Transverse colon (tissue), 3 donors: ENCODE measurements around the gene GNG12.

Source experiments
- CTCF ChIP-seq, 5 experiments: fragments of 200-600 bp in 3 of 5; fragments of 450-650 bp in 2 of 5; sonication (generic) in 3 of 5; IDR thresholded peaks; 1 replicate in 2 of 5; 2 replicates in 3 of 5; pipeline ENCODE4 v1.5.1; 2016 to 2017; ENCODE audit warnings: antibody characterized with exemption in 5 of 5, inconsistent platforms in 3 of 5, mild to moderate bottlenecking in 2 of 5, moderate library complexity in 1 of 5
- EP300 ChIP-seq: sonication (generic); formaldehyde crosslinking; IDR thresholded peaks from one replicate; pipeline ENCODE4 v1.6.1; 2017; ENCODE audit warnings: antibody characterized with exemption, low read depth
- POLR2A ChIP-seq: fragments of 450-650 bp; IDR thresholded peaks from one replicate; pipeline ENCODE4 v1.6.1; 2016; ENCODE audit warnings: antibody characterized with exemption, mild to moderate bottlenecking, moderate library complexity

DNA sequence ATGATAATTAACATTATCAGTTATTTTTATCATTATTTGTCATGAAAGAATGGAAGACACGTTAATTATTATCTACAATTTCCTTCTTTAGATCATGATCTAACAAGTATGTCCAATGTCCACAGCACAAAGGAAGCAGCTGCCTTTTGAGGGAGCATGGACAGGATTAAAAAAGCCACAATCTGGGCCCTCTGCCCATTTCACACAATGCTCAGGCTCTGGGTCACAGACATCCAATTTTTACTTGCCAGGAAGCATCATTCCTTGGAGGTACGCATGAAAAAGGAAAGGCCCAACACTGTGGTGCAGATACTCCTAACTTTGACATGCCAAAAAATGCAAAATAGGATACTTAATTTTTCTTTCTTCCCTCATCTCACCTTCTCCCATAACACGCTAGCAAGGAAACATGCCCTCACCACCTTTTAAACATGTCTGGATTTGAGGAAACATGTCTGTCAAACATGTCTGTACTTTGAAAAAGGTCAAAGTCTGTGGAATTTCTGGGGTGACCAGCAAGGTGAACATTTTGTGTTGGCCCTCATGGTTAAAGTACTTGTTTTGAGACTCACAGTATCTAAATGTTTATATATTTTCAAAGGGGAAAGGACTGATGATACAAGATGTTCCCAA lies 108.2 kb downstream of the GNG12 start:
- TF ChIP-seq CTCF (IDR thresholded peaks at IDR 0.05) (no peak), POLR2A (no peak), EP300 (no peak)
